Activated T-helper 1 cell treated with anti-CD3 and anti-CD28 coated beads, Interleukin-12 subunit alpha, Interleukin-12 subunit beta, Interleukin-2, Interleukin-4 antibody, amounts not matched to agents 30 ng/mL and 10 ng/mL and 1 ng/mL, durations not matched to agents 14 hours and 24 hours and 36 hours (primary cell): Measurements from ENCODE around the gene TLN1. TPM values are rescaled to one million over a fixed set of nuclear protein-coding genes. Genes with fewer than 3 reads are reported as not detected.

Experiments
- DNase-seq: peaks from one replicate; pipeline ENCODE4 v3.0.0; 2021; ENCODE audit warnings: low spot score
- H3K27ac Mint-ChIP-seq: one replicate; pipeline ENCODE4 v1.8.0; 2021; ENCODE audit warnings: mild to moderate bottlenecking, mixed read lengths
- H3K27me3 Mint-ChIP-seq: one replicate; pipeline ENCODE4 v1.8.0; 2022; ENCODE audit warnings: mild to moderate bottlenecking, moderate library complexity, mixed read lengths; ENCODE audit not compliant: insufficient read depth
- H3K36me3 Mint-ChIP-seq: one replicate; pipeline ENCODE4 v1.8.0; 2021; ENCODE audit warnings: low read depth, mixed read lengths
- H3K4me1 Mint-ChIP-seq: one replicate; pipeline ENCODE4 v1.8.0; 2021; ENCODE audit warnings: low read depth, mixed read lengths
- H3K4me3 Mint-ChIP-seq: one replicate; pipeline ENCODE4 v1.8.0; 2021; ENCODE audit warnings: mild to moderate bottlenecking, moderate library complexity, mixed read lengths
- H3K9me3 Mint-ChIP-seq: one replicate; pipeline ENCODE4 v1.8.0; 2021; ENCODE audit warnings: mixed read lengths
- intact Hi-C: fragments of 100-400 bp; cut with micrococcal nuclease; formaldehyde crosslinking; loops from one replicate; pipeline ENCODE4 v1.15.1; 2024
- total RNA-seq: library from RNA; stranded (reverse); gene quantifications from 2 replicates; pipeline ENCODE4 v1.2.3, GENCODE V29; 2022

Gene TLN1
- total RNA-seq, 1 donor from 2014 or later = 229 TPM

- no peak for DNase-seq
- Mint-ChIP-seq H3K27ac (peak overlapping the region; percentile 92), H3K4me3 (no peak overlapping the region), H3K36me3 (peaks cover 29% of the 10 kb centered on the region), H3K9me3 (no peaks in the 10 kb centered on the region), H3K4me1 (peaks cover 22% of the 10 kb centered on the region), H3K27me3 (no peaks in the 10 kb centered on the region)
- intact Hi-C loops = loop anchor here (1.0 kb wide), 12 partner anchors 16 to 661 kb away; partner anchors contain the start of genes ATOSB, CLTA, GBA2 and GNE
Measured at GRCh38 chr9:35732800-35733541, 976 bp upstream of the TLN1 start.

DNA sequence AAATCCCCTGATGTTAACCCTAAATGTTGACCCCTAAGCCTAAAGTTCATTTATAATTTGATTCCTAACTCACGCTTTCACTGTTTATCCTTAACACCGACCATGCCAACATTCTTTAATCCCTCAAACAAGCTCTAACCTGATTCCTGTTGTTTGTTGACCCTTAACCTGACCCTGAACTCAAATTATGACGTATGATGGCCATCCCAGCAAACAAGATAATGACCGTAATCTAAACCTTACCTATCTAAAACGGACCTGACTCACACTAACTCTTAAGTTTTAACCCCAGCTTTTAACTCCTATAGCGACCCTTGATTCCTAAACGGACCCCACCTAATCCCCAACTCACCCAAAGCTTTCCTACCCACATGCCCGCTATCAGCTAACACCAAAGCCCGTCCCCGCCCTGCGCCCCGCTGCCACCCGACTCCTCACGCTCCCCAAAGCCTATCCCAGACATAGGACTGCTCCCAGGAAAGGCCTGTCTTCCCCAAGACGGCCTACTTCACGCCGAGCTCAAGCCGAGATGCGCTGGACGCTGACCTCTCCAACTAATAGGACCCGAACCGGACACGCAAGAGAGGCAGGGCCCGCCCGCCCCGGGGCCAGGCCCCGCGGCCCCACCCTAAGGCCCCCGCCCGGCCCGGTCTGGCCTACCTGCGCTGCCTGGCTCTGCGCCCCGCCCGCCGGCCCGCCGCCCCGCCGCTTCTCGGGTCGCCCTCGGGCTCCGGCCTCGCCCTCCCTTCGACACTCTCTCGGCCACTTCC, 395 bp downstream of the TLN1 start:
- intact Hi-C loops = loop anchor here (1.0 kb wide), 12 partner anchors 18 to 659 kb away; partner anchors contain the start of genes ATOSB, CLTA, GBA2 and GNE

DNA sequence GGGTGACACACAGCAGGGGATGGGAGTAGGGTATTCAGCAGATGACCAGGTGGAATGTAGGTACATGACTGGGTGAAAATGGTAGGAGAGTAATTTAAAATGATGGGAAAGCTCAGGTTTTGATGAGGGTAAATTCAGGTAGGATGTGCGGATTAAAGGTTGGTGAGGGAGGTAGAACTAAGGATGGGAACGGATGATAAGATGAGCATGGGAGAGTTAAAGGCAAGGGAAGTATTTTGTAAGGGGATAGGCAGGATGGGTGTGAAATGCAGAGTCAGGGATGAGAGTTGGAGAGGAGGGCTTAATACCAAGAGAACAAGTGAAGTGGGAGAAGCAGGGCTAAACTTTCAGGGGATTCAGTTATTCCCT, 1.5 kb downstream of the TLN1 start:
- intact Hi-C loops = no loop called here
- H3K27me3 Mint-ChIP-seq = no peaks in the 10 kb centered on the region
- no peak for DNase-seq
- peaks cover 26% of the 10 kb centered on the region for H3K36me3 Mint-ChIP-seq
- no peak overlapping the region for H3K27ac Mint-ChIP-seq
- H3K4me3 Mint-ChIP-seq = no peak overlapping the region
- no peaks in the 10 kb centered on the region for H3K9me3 Mint-ChIP-seq
- H3K4me1 Mint-ChIP-seq = peaks cover 16% of the 10 kb centered on the region

More for the DNA sequence above, 395 bp downstream of the TLN1 start:
- Mint-ChIP-seq H3K27ac (peak overlapping the region; percentile 92), H3K36me3 (peaks cover 28% of the 10 kb centered on the region), H3K4me1 (peaks cover 22% of the 10 kb centered on the region), H3K9me3 (no peaks in the 10 kb centered on the region), H3K27me3 (no peaks in the 10 kb centered on the region), H3K4me3 (no peak overlapping the region)
- no peak for DNase-seq

- no peak overlapping the region for H3K4me3 Mint-ChIP-seq
- intact Hi-C loops = loop anchor here (2.0 kb wide), 3 partner anchors 33 to 111 kb away; partner anchors contain the start of genes CD72 and TPM2
- H3K27ac Mint-ChIP-seq = no peak overlapping the region
- no peaks in the 10 kb centered on the region for H3K9me3 Mint-ChIP-seq
- peak; percentile 20 for DNase-seq
- H3K27me3 Mint-ChIP-seq = no peaks in the 10 kb centered on the region
- H3K4me1 Mint-ChIP-seq = peaks cover 14% of the 10 kb centered on the region
- H3K36me3 Mint-ChIP-seq = peaks cover 25% of the 10 kb centered on the region
Measured at GRCh38 chr9:35729700-35730485, 2.1 kb downstream of the TLN1 start.

- Mint-ChIP-seq H3K4me1 (peaks cover 11% of the 10 kb centered on the region), H3K4me3 (no peak overlapping the region), H3K36me3 (peaks cover 29% of the 10 kb centered on the region), H3K9me3 (no peaks in the 10 kb centered on the region), H3K27me3 (no peaks in the 10 kb centered on the region), H3K27ac (no peak overlapping the region)
- DNase-seq = no peak
- intact Hi-C loops = loop anchor here (2.0 kb wide), 3 partner anchors 32 to 110 kb away; partner anchors contain the start of genes CD72 and TPM2
Measured at GRCh38 chr9:35729101-35729500, 2.9 kb downstream of the TLN1 start.

- Mint-ChIP-seq H3K36me3 (peaks cover 30% of the 10 kb centered on the region), H3K9me3 (no peaks in the 10 kb centered on the region), H3K4me3 (no peak overlapping the region), H3K27ac (no peak overlapping the region), H3K4me1 (peaks cover 7% of the 10 kb centered on the region), H3K27me3 (no peaks in the 10 kb centered on the region)
- intact Hi-C loops = loop anchor here (2.0 kb wide), 3 partner anchors 32 to 110 kb away; partner anchors contain the start of genes CD72 and TPM2
- DNase-seq = peak; percentile 42
Measured at GRCh38 chr9:35728041-35728971, 3.7 kb downstream of the TLN1 start.

GRCh38 chr9:35727676-35728040, 4.3 kb downstream of the TLN1 start:
- peaks cover 32% of the 10 kb centered on the region for H3K36me3 Mint-ChIP-seq
- DNase-seq = no peak
- intact Hi-C loops = loop anchor here (2.0 kb wide), 3 partner anchors 31 to 109 kb away; partner anchors contain the start of genes CD72 and TPM2
- no peaks in the 10 kb centered on the region for H3K27me3 Mint-ChIP-seq
- peaks cover under 1% of the 10 kb centered on the region for H3K4me1 Mint-ChIP-seq
- H3K9me3 Mint-ChIP-seq = no peaks in the 10 kb centered on the region
- no peak overlapping the region for H3K27ac Mint-ChIP-seq
- no peak overlapping the region for H3K4me3 Mint-ChIP-seq

DNA sequence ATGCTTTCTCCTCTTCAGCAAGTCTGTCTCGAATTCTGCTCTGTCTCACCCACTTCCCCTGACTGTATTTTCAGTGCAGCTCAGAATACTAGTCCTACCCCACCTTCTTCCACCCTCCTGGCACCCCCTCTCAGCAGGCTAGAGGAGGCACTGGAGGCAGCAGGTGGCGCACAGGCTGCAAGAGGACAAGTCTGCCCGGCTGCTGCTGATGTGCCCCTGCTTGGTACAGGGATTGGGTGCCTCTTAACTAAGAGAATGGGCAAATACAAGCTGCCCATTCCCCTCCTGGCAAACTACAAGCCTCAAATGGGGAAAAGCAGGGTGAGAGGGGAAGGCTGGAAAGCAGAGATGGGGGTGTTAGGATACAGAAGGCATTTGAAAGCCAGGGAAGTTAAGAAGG, 5.1 kb downstream of the TLN1 start:
- Mint-ChIP-seq H3K9me3 (no peaks in the 10 kb centered on the region), H3K4me3 (peak overlapping the region; percentile 77), H3K27ac (no peak overlapping the region), H3K36me3 (peaks cover 38% of the 10 kb centered on the region), H3K4me1 (no peaks in the 10 kb centered on the region), H3K27me3 (no peaks in the 10 kb centered on the region)
- intact Hi-C loops = no loop called here
- DNase-seq = no peak

DNA sequence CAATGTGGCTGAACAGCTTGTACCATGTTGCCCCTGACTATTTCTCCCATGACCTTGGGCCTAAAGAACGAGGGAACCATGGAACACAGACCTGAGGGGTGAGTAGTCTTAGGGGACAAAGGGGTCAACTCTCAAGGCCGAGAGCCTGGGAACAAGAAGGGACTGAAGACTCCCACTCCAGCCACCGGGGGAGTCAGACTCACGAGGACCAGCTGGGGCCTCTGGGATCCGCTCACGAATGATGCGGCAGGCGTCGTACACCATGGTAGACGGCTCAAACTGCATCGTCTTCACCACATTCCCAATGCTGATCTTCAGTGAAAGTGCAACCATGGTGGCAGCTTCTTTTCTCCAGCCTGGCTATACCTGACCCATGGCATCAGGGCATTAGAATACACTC, 6.6 kb downstream of the TLN1 start:
- Mint-ChIP-seq H3K27me3 (no peaks in the 10 kb centered on the region), H3K4me1 (no peaks in the 10 kb centered on the region), H3K27ac (no peak overlapping the region), H3K4me3 (no peak overlapping the region), H3K36me3 (peaks cover 45% of the 10 kb centered on the region), H3K9me3 (no peaks in the 10 kb centered on the region)
- DNase-seq = no peak
- intact Hi-C loops = no loop called here

DNA sequence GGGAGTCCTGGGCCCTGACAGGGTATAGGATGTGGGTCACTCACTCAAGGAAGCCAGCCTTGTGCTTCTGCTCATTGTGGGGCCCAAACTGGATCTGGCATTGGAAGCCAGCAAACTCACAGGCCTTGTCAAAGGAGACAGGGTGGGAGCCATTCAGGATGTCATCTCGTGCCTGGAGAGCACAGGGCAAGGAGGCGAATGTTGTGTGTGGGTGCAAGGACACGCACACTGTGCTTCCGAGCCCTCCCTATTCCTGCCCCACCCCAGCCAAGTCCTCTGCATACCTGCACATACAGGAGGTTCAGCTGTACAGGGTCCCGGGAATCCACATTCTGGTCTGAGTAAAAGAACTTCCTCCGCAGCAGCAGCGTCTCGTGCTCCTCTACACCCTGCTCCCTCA, 8.1 kb downstream of the TLN1 start:
- no peak overlapping the region for H3K27ac Mint-ChIP-seq

GRCh38 chr9:35723426-35723825, 8.6 kb downstream of the TLN1 start:
- Mint-ChIP-seq H3K4me1 (no peaks in the 10 kb centered on the region), H3K27me3 (no peaks in the 10 kb centered on the region), H3K36me3 (peaks cover 51% of the 10 kb centered on the region), H3K27ac (no peak overlapping the region), H3K4me3 (no peak overlapping the region), H3K9me3 (no peaks in the 10 kb centered on the region)
- no peak for DNase-seq
- intact Hi-C loops = no loop called here

More for the DNA sequence above, 8.1 kb downstream of the TLN1 start:
- intact Hi-C loops = no loop called here
- H3K4me3 Mint-ChIP-seq = no peak overlapping the region
- no peaks in the 10 kb centered on the region for H3K9me3 Mint-ChIP-seq
- peaks cover 50% of the 10 kb centered on the region for H3K36me3 Mint-ChIP-seq
- no peaks in the 10 kb centered on the region for H3K27me3 Mint-ChIP-seq
- DNase-seq = no peak
- H3K4me1 Mint-ChIP-seq = no peaks in the 10 kb centered on the region

DNA sequence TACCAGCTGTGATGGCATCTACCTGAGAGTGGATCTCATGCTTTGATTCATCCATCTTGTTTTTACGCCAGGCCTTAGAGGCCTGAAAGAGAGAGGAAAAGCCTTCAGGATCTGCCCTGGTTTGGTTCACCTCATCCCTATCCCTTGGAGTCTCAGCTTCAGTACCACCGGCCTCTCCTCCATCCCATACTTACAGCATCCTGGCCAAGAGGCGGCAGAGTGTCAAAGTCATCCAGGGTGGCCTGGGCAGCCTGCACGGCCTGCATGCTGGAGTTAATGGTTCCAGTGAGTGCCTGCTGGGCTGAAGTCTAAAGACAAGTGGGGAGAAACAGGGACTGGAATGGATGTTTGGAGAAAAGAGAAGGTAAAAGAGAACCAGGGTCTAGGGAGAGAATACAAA, 12.4 kb downstream of the TLN1 start:
- H3K27ac Mint-ChIP-seq = no peak overlapping the region
- intact Hi-C loops = no loop called here
- H3K9me3 Mint-ChIP-seq = no peaks in the 10 kb centered on the region
- H3K36me3 Mint-ChIP-seq = peaks cover 66% of the 10 kb centered on the region
- no peaks in the 10 kb centered on the region for H3K27me3 Mint-ChIP-seq
- no peak for DNase-seq
- no peak overlapping the region for H3K4me3 Mint-ChIP-seq
- no peaks in the 10 kb centered on the region for H3K4me1 Mint-ChIP-seq
